ENCODE data around the gene CAMTA1. TPM values are rescaled to one million over a fixed set of nuclear protein-coding genes. Genes with fewer than 3 reads are reported as not detected.

Gene CAMTA1
- total RNA-seq, 1 experiment from 2014 or later = 69.5 TPM

DNA sequence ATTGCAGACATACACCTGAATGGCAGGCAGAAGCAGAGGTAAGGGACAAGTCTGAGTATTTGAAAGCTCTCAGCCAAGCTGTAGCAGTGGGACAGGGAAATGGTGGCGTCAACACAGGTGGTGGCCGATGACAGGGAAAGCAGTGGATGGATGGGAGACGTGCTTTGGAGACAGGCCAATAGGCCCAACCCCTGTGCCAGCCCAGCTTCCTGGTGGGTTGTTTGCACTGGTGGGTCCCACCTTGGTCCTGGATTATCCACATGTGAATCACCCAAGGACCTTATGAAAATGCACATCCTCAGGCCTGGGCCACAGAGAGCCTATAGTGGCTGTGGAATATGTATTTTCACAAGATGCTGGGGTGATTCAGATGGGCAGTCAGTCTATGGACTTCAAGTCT lies 782.1 kb downstream of the CAMTA1 start:
- ATAC-seq = no peak
- intact Hi-C loops (cut with micrococcal nuclease) = no loop called here

DNA sequence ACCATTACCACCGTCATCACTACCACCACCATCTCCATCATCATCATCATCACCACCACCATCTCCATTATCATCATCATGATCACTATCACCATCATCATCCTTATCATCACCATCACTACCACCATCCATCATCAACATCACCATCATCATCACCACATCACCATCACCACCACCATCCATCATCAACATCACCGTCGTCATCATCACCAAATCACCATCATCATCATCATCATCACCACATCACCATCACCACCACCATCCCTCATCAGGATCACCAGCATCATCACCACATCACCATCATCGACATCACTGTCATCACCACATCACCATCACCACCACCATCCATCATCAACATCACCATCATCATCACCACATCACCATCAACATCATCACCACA lies 782.8 kb downstream of the CAMTA1 start:
- H4K20me1 ChIP-seq (ENCODE audit: insufficient read depth) = no peaks in the 10 kb centered on the region
- no peak overlapping the region for H3K27ac ChIP-seq (ENCODE audit: low read depth, low read length)
- RAD21 ChIA-PET (ENCODE audit: low non-redundant PET in 1 of 2, low total read pairs in 2 of 2, uncharacterized antibody in 2 of 2, unreplicated experiment in 2 of 2) = no interaction called here
- H3K9ac ChIP-seq (ENCODE audit: low read length) = no peak overlapping the region
- H3K27me3 ChIP-seq (ENCODE audit: insufficient read depth, low read length) = no peaks in the 10 kb centered on the region
- H3K36me3 ChIP-seq (ENCODE audit: control insufficient read depth in 1 of 2, insufficient read depth in 2 of 2, low read length in 2 of 2) = no peaks in the 10 kb centered on the region
- intact Hi-C loops (cut with micrococcal nuclease) = no loop called here
- no TSS peak for BruUV-seq (replicated peaks)
- no peaks in the 10 kb centered on the region; a peak in 1 of 4 replicates for H3K9me3 ChIP-seq (ENCODE audit: control insufficient read depth in 1 of 2, insufficient read depth in 1 of 2, low read depth in 1 of 2, low read length in 2 of 2)
- H3K79me2 ChIP-seq (ENCODE audit: insufficient read depth, low read length) = no peaks in the 10 kb centered on the region
- no peaks in the 10 kb centered on the region for H3K4me1 ChIP-seq (ENCODE audit: control insufficient read depth in 1 of 2, insufficient read depth in 2 of 2, low read length in 2 of 2)
- ATAC-seq = no peak
- POLR2A ChIA-PET = no interaction called here
- DNase-seq (ENCODE audit: low read depth, low spot score) = no peak
- CTCF ChIA-PET = no interaction called here
- no peaks in the 10 kb centered on the region for H3K9me2 ChIP-seq (ENCODE audit: insufficient read depth)
- no peak overlapping the region for H3K4me3 ChIP-seq (replicated peaks in 1 of 2; ENCODE audit: low read depth in 1 of 2, low read length in 2 of 2)
- no peak overlapping the region for H2AFZ ChIP-seq (ENCODE audit: low read depth, low read length, poor library complexity, severe bottlenecking)
- no peak overlapping the region for H3K4me2 ChIP-seq (ENCODE audit: low read length)
- no peak for TF ChIP-seq RAD21 (IDR thresholded peaks at IDR 0.05; ENCODE audit: low read depth)
- TF ChIP-seq EZH2 (IDR thresholded peaks at IDR 0.05) = no peak
- TF ChIP-seq, protein P1, sequence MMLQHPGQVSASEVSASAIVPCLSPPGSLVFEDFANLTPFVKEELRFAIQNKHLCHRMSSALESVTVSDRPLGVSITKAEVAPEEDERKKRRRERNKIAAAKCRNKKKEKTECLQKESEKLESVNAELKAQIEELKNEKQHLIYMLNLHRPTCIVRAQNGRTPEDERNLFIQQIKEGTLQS (IDR thresholded peaks at IDR 0.05) = no peak
- TF ChIP-seq, protein P2, sequence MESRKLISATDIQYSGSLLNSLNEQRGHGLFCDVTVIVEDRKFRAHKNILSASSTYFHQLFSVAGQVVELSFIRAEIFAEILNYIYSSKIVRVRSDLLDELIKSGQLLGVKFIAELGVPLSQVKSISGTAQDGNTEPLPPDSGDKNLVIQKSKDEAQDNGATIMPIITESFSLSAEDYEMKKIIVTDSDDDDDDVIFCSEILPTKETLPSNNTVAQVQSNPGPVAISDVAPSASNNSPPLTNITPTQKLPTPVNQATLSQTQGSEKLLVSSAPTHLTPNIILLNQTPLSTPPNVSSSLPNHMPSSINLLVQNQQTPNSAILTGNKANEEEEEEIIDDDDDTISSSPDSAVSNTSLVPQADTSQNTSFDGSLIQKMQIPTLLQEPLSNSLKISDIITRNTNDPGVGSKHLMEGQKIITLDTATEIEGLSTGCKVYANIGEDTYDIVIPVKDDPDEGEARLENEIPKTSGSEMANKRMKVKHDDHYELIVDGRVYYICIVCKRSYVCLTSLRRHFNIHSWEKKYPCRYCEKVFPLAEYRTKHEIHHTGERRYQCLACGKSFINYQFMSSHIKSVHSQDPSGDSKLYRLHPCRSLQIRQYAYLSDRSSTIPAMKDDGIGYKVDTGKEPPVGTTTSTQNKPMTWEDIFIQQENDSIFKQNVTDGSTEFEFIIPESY (IDR thresholded peaks at IDR 0.05; ENCODE audit: extremely low read depth, insufficient replicate concordance, low read length) = no peak
- no peak for TF ChIP-seq EGR1 (IDR thresholded peaks at IDR 0.05; ENCODE audit: low read depth)
- no peak for TF ChIP-seq CTCF (IDR thresholded peaks at IDR 0.05 in 2 of 3, conservative IDR thresholded peaks at IDR 0.05 in 1 of 3; ENCODE audit: borderline replicate concordance in 1 of 3, insufficient read depth in 1 of 3, low read depth in 2 of 3, low read length in 2 of 3)
- no peak for TF ChIP-seq TCF7L2 (IDR thresholded peaks at IDR 0.05; ENCODE audit: borderline replicate concordance, extremely low read depth, insufficient read depth, insufficient read length)
- TF ChIP-seq, protein P3, sequence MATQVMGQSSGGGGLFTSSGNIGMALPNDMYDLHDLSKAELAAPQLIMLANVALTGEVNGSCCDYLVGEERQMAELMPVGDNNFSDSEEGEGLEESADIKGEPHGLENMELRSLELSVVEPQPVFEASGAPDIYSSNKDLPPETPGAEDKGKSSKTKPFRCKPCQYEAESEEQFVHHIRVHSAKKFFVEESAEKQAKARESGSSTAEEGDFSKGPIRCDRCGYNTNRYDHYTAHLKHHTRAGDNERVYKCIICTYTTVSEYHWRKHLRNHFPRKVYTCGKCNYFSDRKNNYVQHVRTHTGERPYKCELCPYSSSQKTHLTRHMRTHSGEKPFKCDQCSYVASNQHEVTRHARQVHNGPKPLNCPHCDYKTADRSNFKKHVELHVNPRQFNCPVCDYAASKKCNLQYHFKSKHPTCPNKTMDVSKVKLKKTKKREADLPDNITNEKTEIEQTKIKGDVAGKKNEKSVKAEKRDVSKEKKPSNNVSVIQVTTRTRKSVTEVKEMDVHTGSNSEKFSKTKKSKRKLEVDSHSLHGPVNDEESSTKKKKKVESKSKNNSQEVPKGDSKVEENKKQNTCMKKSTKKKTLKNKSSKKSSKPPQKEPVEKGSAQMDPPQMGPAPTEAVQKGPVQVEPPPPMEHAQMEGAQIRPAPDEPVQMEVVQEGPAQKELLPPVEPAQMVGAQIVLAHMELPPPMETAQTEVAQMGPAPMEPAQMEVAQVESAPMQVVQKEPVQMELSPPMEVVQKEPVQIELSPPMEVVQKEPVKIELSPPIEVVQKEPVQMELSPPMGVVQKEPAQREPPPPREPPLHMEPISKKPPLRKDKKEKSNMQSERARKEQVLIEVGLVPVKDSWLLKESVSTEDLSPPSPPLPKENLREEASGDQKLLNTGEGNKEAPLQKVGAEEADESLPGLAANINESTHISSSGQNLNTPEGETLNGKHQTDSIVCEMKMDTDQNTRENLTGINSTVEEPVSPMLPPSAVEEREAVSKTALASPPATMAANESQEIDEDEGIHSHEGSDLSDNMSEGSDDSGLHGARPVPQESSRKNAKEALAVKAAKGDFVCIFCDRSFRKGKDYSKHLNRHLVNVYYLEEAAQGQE (IDR thresholded peaks at IDR 0.05; ENCODE audit: low read depth) = no peak
- TF ChIP-seq FOSL1 (IDR thresholded peaks at IDR 0.05; ENCODE audit: low read depth) = no peak
- TF ChIP-seq ZNF274 (IDR thresholded peaks at IDR 0.05; ENCODE audit: low read depth, low read length) = no peak
- no peak for TF ChIP-seq SP1 (IDR thresholded peaks at IDR 0.05; ENCODE audit: low read depth)
- no peak for TF ChIP-seq CBX3 (IDR thresholded peaks at IDR 0.05; ENCODE audit: low read depth)

More for the DNA sequence above, 782.1 kb downstream of the CAMTA1 start:
- Histone ChIP-seq H3K9me3 (ENCODE audit: control insufficient read depth in 1 of 2, insufficient read depth in 1 of 2, low read depth in 1 of 2, low read length in 2 of 2) (no peaks in the 10 kb centered on the region; a peak in 1 of 4 replicates), H3K79me2 (ENCODE audit: insufficient read depth, low read length) (no peaks in the 10 kb centered on the region), H3K27me3 (ENCODE audit: insufficient read depth, low read length) (no peaks in the 10 kb centered on the region), H3K4me3 (replicated peaks in 1 of 2; ENCODE audit: low read depth in 1 of 2, low read length in 2 of 2) (no peak overlapping the region), H3K4me1 (ENCODE audit: control insufficient read depth in 1 of 2, insufficient read depth in 2 of 2, low read length in 2 of 2) (no peaks in the 10 kb centered on the region), H3K9ac (ENCODE audit: low read length) (no peak overlapping the region), H2AFZ (ENCODE audit: low read depth, low read length, poor library complexity, severe bottlenecking) (no peak overlapping the region), H3K9me2 (ENCODE audit: insufficient read depth) (no peaks in the 10 kb centered on the region), H4K20me1 (ENCODE audit: insufficient read depth) (no peaks in the 10 kb centered on the region), H3K36me3 (ENCODE audit: control insufficient read depth in 1 of 2, insufficient read depth in 2 of 2, low read length in 2 of 2) (no peaks in the 10 kb centered on the region), H3K4me2 (ENCODE audit: low read length) (no peak overlapping the region), H3K27ac (ENCODE audit: low read depth, low read length) (no peak overlapping the region)
- no peak for DNase-seq (ENCODE audit: low read depth, low spot score)
- ChIA-PET RAD21 (ENCODE audit: low non-redundant PET in 1 of 2, low total read pairs in 2 of 2, uncharacterized antibody in 2 of 2, unreplicated experiment in 2 of 2) (no interaction called here), CTCF (no interaction called here), POLR2A (no interaction called here)
- no peak for TF ChIP-seq TCF7L2 (IDR thresholded peaks at IDR 0.05; ENCODE audit: borderline replicate concordance, extremely low read depth, insufficient read depth, insufficient read length)
- no peak for TF ChIP-seq SRF (IDR thresholded peaks at IDR 0.05; ENCODE audit: low read depth)
- no TSS peak for BruUV-seq (replicated peaks)

Data from HCT116 (cell line).